ENCODE results near the gene HIVEP2.

HIVEP2 gene

DNA sequence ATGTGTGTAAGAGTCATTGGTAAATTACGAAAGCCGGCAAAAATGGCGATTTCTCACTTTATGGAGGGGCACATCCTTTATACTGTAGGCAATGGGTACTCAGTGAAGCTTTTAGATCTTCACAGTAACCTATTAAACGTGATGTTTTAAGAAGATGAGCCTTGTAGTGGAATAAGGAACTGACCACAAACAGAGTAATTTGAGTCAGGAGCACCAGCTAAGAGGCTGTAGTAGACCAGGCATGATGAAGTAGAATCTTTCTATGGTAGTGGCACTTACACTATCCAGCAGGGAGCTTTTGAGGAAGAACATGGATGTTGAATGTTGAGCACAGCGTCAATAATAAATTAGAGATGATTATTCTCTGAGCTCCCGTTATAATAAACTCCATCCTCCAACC lies 65.9 kb downstream of the HIVEP2 start:
- TF ChIP-seq, protein P1, sequence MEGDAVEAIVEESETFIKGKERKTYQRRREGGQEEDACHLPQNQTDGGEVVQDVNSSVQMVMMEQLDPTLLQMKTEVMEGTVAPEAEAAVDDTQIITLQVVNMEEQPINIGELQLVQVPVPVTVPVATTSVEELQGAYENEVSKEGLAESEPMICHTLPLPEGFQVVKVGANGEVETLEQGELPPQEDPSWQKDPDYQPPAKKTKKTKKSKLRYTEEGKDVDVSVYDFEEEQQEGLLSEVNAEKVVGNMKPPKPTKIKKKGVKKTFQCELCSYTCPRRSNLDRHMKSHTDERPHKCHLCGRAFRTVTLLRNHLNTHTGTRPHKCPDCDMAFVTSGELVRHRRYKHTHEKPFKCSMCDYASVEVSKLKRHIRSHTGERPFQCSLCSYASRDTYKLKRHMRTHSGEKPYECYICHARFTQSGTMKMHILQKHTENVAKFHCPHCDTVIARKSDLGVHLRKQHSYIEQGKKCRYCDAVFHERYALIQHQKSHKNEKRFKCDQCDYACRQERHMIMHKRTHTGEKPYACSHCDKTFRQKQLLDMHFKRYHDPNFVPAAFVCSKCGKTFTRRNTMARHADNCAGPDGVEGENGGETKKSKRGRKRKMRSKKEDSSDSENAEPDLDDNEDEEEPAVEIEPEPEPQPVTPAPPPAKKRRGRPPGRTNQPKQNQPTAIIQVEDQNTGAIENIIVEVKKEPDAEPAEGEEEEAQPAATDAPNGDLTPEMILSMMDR (IDR thresholded peaks at IDR 0.05): no peak

DNA sequence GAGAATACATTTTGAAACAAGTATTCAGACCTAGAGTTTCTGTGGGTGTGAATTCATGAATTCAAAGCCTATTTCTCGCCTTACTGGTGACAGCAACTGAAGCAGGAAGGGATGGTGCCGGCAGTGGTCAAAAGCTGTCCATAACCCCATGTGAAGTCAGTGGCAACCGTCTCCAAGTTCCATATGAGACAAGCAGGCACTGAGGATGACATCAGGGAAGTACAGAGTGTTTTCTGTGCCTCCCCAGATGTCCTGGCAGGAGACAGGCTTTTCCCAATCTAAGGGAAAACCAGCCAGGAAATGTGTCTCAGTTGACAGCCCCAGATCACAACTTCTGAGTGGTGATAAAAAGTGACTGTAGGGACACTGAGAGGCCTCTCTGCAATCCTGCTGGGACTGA lies 66.6 kb downstream of the HIVEP2 start:
- TF ChIP-seq, protein P1 (IDR thresholded peaks at IDR 0.05): no peak

DNA sequence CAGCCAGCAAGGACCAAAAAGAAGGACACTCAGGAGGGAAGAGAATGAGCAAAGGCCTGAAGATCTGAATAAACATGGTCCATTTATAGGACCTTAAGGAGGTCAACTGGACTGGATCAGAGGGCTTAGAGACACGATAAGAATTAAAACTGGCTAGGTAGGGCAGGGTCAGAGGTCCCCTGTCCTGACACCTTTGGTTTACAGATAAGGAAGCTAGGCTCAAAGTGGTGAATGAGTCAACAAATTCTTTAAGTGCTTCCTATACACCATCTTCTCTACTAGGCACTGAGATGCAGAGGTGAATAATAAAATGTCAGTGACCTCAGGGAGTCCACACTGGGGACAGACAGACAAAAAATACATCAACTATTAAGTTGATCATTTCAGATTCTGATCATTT lies 70.3 kb downstream of the HIVEP2 start:
- TF ChIP-seq, protein P1 (IDR thresholded peaks at IDR 0.05): no peak

DNA sequence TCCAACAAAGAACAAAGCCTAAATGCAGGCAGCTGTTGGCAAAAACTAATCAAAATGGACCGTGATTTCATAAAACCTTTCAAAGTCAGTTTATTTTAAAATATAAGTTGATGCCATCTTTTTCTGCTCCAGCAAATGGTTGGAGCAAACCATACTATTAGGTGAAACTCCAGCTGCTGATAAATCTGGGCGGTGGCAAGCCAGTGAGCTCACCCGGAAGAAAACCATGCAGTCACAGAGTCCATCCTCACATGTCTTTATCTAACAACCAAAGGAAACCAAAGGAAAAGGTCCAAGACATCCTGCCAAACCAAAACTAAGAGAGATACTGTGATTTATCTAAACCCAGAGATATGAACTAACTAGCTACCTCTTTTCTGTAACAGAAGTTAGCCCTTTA lies 72.6 kb downstream of the HIVEP2 start:
- TF ChIP-seq, protein P1 (IDR thresholded peaks at IDR 0.05): no peak

DNA sequence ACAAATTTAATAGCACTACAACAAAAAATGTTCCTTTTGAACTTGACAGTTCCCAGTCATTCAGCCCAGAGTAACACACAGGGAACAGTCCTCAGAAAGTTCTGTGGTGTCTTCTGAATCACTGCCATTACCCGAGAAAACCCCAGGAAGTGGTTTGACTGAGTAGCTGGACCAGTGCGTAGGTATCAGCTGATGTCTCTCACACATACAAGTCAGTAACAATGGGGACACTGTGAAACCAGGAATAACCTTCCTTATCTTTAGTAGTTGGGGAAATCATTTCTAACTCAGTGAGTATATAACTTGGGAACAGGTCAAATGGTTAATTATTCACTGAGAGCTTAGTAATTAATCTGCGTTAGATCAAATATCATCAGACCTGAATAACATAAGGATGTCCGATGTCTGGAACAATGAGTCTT lies 73.1 kb downstream of the HIVEP2 start:
- TF ChIP-seq, protein P1 (IDR thresholded peaks at IDR 0.05): no peak

DNA sequence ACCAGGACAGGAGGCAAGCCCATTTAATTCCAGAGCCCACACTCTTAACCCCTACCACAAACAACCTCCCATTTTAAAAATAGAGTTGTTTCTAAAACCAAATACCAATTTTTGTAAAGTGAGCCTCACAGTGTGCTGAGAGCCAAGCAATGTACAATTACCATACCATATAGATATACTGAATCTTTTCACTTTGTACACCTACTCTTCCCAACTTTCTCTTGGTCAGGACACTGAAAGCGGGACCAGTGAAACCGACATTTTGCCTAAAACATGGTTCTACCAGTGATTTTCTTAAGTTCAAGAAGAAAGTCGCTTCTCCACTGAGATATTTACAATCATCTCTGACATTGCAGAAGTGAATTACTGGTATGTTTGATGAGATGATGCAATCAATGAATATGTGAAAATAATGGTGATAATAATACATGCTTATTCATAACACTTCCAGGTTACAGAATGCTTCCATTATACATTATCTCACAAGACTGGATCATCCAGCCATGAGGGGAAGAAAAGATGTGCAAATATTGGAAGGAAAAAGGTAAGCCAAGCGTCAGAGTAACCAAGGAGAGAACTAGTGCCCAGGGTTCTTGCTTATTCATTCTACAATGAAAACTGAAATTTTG lies 74.1 kb downstream of the HIVEP2 start:
- TF ChIP-seq, protein P1 (IDR thresholded peaks at IDR 0.05): no peak

DNA sequence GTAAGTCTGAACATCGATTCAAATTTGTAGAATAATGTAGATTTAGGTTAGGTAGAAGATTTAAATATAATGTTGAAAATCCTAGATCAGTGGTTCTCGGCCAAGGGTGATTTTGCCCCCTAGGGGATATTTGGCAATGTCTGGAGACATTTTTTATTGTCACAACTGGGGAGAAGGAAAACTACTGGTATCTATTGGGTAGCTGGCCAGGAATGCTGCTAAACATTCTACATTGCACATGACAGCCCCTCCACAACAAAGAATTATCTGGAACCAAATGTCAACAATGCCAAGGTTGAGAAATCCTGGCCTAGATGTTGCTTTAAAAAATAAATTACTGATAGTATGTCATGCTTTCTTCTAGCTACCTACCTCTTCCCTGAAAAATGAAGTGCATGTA lies 76.1 kb downstream of the HIVEP2 start:
- TF ChIP-seq, protein P1 (IDR thresholded peaks at IDR 0.05): no peak

Measured in LNCAP (cell line).